Measurements from ENCODE around the gene MARS1.

The MARS1 gene

GRCh38 chr12:57564178-57564740 is 76.4 kb downstream of the MARS1 start:
- TF ChIP-seq CTCF (IDR thresholded peaks at IDR 0.05; ENCODE audit: control insufficient read depth, insufficient read depth, low read depth, low read length, missing control alignments) = no peak
- DNase-seq (ENCODE audit: low read depth) = no peak
- H3K4me3 ChIP-seq (ENCODE audit: control insufficient read depth, low read depth, low read length) = no peak overlapping the region

All from AG09309 (cell line).